ENCODE data around the gene FHIT.

DNA sequence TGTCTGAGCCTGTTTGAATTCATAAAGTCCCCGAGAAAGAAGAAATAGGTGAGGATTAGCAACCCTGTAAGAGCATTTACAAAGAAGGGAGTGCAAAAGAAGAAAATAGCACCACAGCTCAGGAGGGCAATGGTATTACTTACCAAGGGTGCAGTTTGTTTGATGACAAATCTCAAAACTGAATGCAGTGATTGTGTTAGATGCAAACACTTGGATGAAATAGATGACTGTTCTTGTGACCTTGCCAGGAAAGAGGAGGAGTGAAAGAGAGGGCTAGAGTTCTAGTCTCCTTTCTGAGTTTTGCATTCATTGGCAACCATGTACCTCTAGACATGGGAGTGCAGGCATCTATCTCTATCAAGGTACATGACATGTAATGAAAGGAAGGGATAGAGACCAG lies 1170.6 kb downstream of the FHIT start:
- TF ChIP-seq, protein P1, sequence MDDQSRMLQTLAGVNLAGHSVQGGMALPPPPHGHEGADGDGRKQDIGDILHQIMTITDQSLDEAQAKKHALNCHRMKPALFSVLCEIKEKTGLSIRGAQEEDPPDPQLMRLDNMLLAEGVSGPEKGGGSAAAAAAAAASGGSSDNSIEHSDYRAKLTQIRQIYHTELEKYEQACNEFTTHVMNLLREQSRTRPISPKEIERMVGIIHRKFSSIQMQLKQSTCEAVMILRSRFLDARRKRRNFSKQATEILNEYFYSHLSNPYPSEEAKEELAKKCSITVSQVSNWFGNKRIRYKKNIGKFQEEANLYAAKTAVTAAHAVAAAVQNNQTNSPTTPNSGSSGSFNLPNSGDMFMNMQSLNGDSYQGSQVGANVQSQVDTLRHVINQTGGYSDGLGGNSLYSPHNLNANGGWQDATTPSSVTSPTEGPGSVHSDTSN (IDR thresholded peaks at IDR 0.05; ENCODE audit: insufficient replicate concordance, low read depth, low read length): no peak
- TF ChIP-seq, protein P2, sequence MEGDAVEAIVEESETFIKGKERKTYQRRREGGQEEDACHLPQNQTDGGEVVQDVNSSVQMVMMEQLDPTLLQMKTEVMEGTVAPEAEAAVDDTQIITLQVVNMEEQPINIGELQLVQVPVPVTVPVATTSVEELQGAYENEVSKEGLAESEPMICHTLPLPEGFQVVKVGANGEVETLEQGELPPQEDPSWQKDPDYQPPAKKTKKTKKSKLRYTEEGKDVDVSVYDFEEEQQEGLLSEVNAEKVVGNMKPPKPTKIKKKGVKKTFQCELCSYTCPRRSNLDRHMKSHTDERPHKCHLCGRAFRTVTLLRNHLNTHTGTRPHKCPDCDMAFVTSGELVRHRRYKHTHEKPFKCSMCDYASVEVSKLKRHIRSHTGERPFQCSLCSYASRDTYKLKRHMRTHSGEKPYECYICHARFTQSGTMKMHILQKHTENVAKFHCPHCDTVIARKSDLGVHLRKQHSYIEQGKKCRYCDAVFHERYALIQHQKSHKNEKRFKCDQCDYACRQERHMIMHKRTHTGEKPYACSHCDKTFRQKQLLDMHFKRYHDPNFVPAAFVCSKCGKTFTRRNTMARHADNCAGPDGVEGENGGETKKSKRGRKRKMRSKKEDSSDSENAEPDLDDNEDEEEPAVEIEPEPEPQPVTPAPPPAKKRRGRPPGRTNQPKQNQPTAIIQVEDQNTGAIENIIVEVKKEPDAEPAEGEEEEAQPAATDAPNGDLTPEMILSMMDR (IDR thresholded peaks at IDR 0.05 in 2 of 3, conservative IDR thresholded peaks at IDR 0.05 in 1 of 3; ENCODE audit: control insufficient read depth in 2 of 3, extremely low read depth in 1 of 3, insufficient read depth in 1 of 3, low read depth in 3 of 3, low read length in 3 of 3): no peak
- TF ChIP-seq, protein P3, sequence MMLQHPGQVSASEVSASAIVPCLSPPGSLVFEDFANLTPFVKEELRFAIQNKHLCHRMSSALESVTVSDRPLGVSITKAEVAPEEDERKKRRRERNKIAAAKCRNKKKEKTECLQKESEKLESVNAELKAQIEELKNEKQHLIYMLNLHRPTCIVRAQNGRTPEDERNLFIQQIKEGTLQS (IDR thresholded peaks at IDR 0.05; ENCODE audit: borderline replicate concordance, extremely low read depth, low read depth, low read length): no peak
- TF ChIP-seq ZBED1 (IDR thresholded peaks at IDR 0.05; ENCODE audit: borderline replicate concordance) (no peak), SUPT20H (IDR thresholded peaks at IDR 0.05; ENCODE audit: borderline replicate concordance, control insufficient read depth, low read depth, low read length) (no peak), YY1 (IDR thresholded peaks at IDR 0.05; ENCODE audit: low read depth, low read length) (no peak), TCF7 (IDR thresholded peaks at IDR 0.05; ENCODE audit: borderline replicate concordance) (no peak), HDAC6 (IDR thresholded peaks at IDR 0.05; ENCODE audit: unreplicated experiment) (no peak), FOS (IDR thresholded peaks at IDR 0.05; ENCODE audit: borderline replicate concordance, extremely low read depth, insufficient read length) (no peak), NFYB (IDR thresholded peaks at IDR 0.05; ENCODE audit: insufficient read depth, low read depth, low read length) (no peak), EP300 (IDR thresholded peaks at IDR 0.05; ENCODE audit: borderline replicate concordance in 1 of 2, control insufficient read depth in 1 of 2, low read depth in 2 of 2, low read length in 2 of 2) (no peak), TAF1 (IDR thresholded peaks at IDR 0.05; ENCODE audit: borderline replicate concordance, low read depth, low read length) (no peak), POLR2A (IDR thresholded peaks at IDR 0.05; ENCODE audit: low read depth, low read length) (no peak), TCF12 (IDR thresholded peaks at IDR 0.05; ENCODE audit: low read depth, low read length) (no peak)
